ENCODE data around the gene ZKSCAN1.

- TF ChIP-seq CTCF (IDR thresholded peaks at IDR 0.05) (no peak), POLR2A (IDR thresholded peaks at IDR 0.05) (no peak)
These were observed 18.4 kb upstream of the ZKSCAN1 start for GRCh38 chr7:99996755-99997544.
